Stimulated activated CD8-positive, alpha-beta memory T cell treated with anti-CD3 and anti-CD28 coated beads, Interleukin-15, amount 100 ng/mL, for 24 hours (primary cell): Measurements from ENCODE around the gene MAML2.

ENCODE experiments used
- DNase-seq: peaks from one replicate; pipeline ENCODE4 v3.0.0-alpha.2; 2020; ENCODE audit warnings: low read depth

Gene MAML2

DNA sequence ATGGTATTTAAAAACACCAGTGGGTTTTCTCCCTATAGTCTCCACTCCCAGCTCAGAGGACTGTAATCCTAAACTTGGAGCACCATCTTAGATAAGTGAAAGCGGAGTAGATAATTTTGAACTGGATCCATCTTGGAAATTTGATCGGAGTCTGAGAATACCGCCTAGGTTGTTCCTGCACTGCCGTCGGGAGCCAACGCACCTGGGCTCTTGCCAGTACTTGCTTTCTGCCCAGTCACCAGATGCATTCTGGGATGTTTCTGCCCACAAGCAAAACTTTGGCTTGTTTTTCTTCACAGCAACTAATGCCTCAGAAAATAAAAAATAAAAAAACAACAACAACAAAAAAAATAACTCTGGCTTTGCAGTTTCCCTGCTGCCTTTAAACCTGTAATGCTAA lies 306.1 kb downstream of the MAML2 start:
- DNase-seq = no peak

GRCh38 chr11:96035740-96036078 lies 307.3 kb downstream of the MAML2 start:
- no peak for DNase-seq

GRCh38 chr11:96035031-96035739 lies 307.8 kb downstream of the MAML2 start:
- DNase-seq = no peak

GRCh38 chr11:96033599-96033998 lies 309.4 kb downstream of the MAML2 start:
- no peak for DNase-seq

- no peak for DNase-seq
Measured at GRCh38 chr11:96033095-96033494, 309.9 kb downstream of the MAML2 start.

DNA sequence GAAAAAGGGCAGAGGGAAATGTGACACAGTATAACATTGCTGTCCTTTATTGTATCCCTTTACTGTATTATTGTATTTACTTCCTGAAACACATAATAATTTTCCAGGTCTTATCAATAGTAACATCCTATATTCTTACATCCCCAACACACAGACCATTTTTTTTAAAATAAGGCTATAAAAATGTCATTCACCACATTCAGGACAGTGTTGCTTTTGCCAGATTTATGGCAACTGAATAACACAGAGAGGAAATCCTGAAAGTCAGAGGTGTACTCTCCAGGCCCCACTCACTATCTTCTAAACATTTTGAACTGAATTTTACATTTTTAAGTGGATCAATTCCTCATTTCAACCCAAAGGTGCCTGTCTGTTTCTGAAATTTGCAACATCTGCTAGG lies 314.2 kb downstream of the MAML2 start:
- no peak for DNase-seq

GRCh38 chr11:96027021-96027420 lies 316.0 kb downstream of the MAML2 start:
- DNase-seq = no peak

GRCh38 chr11:96026310-96026709 lies 316.7 kb downstream of the MAML2 start:
- no peak for DNase-seq

DNA sequence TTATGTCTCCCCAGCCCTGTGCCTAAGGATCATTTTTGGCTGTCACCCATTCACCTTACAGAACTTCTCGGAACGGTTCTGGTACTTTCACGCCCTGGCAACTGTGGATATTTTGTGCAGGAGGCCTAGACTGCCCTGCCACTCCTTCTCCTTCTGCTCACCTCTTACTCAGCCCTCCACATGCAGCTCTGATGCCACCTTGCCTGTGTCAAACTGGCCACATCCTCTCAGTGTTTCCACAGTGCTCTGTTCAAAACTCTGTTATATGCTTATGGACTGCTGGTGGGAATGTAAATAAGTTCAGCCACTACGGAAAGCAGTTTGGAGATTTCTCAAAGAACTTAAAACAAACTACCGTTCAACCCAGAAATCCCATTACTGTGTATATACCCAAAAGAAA lies 318.3 kb downstream of the MAML2 start:
- no peak for DNase-seq

- DNase-seq = no peak
Measured at GRCh38 chr11:96023275-96023674, 319.7 kb downstream of the MAML2 start.

GRCh38 chr11:96021901-96022650 lies 320.9 kb downstream of the MAML2 start:
- DNase-seq = no peak

DNA sequence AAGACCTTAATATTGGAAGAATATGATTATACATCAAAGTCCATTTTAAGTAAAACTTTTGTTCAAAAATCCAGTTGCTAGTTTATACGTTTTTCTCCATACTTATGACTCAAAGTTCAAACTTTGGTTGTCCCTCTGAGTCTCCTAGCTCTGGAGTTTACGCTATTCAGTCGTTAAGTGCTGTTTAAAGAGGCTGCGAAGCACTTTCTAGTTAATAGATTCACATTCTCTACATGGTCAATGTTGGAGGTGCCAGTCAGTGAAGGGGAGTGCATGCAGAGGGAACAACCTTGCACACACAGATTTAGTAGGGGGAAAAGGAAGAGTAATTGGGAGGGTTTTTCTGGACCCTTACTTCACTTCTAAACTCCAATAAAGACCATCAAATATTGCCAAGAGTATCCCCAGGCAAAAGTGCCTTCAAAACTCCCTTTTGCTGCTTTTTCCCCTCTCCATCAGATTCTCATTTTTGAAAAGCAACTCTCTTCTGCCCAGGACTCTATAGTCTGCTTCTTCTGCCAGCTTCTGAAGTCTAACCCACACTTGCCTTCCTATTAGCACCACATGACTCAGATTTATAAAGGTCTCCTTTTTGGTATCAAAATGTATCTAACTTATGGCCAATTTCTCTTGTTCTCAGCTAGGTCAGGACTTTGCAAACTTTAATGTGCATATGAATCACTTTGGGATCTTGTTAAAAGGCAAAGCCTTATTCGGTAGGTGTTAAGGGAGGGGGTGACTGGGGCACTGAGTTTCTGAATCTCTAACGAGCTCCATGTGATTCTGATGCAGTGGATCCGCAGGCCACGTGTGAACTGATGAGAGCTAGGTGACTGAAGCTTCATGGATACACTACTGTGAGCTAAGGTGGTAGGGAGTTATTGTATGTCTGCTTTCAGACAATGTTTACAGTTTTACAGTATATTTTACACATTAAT lies 322.9 kb downstream of the MAML2 start:
- no peak for DNase-seq

- DNase-seq = no peak
Measured at GRCh38 chr11:96019281-96019680, 323.7 kb downstream of the MAML2 start.

DNA sequence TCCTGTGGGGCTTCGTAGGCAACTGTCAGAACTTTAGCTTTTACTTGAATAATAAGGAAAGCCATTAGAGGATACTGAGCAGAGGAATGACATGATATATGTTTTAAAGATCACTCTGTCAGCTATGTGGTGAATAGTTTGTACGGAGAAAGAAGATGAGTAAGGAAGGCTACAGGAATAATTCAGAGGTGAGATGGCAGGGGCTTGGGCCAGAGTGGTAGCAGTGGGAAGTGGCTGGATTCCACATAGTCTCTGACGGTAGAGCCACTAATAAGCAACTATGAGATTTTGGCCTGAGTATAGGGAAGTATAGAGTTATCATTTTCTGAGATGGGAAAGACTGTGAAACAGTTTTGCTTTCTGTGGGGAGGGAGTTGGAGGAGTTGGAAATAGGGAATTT lies 325.1 kb downstream of the MAML2 start:
- no peak for DNase-seq

DNA sequence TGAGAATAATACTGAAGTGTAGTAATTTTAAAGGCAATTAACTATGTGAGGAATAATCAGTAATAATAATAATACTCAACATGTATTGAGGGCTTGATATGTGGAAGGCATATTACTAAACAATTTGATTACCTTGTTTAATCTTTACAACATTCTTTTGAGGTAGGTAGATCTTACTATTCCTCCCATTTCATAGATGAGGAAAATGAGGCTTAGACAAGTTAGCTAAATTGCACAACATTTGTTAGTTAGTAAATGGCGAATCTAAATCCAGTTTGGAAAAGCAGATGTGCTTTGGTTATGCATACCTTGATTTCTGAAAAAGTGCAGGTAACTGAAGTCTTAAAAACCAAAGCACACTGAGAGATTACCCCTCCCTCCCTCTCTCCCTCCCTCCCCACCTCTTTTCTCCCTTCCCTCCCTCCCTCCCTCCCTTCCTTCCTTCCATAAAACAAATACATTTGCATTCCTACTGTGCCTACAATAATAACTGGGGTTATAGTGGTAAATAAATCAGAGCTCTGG lies 326.0 kb downstream of the MAML2 start:
- no peak for DNase-seq

DNA sequence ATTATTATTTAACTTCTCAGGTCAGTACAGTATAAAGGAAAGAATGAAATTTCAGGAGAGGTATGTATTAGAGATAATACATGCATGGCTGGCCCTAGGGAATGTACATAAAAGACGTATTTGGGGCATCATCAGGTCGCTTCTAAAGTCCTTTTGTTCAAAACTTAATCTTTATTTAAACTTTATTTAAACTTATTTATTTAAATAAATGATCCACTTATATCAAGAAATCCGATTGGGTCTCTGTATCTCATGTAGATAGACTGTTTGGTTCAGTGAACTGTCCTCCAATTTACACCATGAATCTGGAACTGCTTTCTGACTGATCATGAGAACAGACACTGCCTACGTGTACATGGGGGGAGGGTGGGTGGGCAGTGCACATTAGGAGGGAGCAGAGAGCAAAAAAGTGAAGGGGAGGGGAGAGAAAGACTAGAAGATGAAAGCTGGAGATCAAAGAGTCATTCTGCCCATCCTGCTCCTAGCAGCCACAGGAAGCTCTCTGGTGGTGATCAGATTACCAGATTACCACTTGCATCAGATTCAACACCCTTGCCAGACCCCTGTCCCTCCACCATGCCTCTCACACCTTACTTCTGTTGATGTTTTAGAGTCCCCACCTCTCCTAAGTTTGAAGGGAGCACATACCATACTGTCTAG lies 327.0 kb downstream of the MAML2 start:
- DNase-seq = no peak

- no peak for DNase-seq
Measured at GRCh38 chr11:96014217-96014616, 328.8 kb downstream of the MAML2 start.

- DNase-seq = no peak
Measured at GRCh38 chr11:96013461-96014213, 329.4 kb downstream of the MAML2 start.

DNA sequence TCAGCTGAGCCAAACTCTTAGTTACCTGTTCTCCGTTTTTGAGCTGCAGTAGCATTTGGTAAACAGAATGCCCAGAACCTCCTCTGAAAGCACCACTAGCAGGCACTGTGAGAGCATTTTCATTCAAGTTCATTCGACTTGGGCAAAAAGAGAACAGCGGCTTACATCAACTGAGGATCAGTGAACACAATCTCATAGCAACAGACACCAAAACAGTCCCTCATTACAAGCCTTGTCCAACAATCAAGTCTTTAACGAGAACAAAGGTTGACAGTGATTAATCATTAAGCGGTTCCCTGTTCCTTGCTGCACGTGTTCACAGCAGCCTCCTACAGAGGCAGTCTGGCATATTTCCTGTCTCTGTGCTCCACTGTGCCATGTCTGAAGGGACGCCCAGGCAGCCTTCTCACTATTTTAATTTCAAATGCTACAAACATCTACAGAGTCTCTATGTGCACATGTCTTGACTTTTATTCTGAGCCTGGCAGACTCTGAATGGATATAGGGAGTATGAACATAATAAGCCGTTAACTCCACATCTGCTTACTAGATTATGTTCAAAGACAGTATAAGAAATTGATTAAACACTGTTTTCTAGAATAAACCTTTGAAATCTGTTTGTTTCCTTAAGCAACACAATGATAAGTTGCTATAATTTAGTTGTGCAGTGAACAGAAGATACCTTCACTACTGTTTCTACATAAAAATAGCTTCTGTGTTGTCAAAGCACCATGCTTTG lies 330.7 kb downstream of the MAML2 start:
- no peak for DNase-seq

DNA sequence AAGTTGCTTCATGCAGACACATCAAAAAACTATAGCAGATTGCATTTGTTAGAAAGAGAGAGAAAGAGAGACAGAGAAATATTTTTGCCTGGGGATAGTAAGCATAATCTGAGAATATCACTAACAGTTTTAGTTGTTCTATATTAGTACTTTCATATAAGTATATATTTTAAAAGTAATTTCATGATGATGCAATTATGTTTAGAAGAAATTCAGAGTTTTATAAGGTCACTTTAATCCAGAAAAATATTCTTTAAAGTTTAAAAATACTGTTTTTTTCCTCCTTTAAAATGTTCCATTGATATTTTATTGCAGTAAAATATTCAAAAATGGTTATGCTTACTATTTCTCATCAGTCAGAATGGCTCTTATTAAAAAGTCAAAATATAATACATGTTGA lies 332.3 kb downstream of the MAML2 start:
- DNase-seq = no peak
